Small intestine (tissue), 7 donors: ENCODE data around the gene AKAP9. TPM values are rescaled to one million over a fixed set of nuclear protein-coding genes. Genes with fewer than 3 reads are reported as not detected.

Source experiments
- DNase-seq, 2 donors: peaks; one replicate each; pipeline versions ENCODE4 v3.0.0 to v3.0.0-alpha.2; 2013
- FAIRE-seq: peaks from 2 replicates; lab custom pipeline; 2012; peaks lifted over from hg19 to GRCh38; lab: Jason Lieb, UNC
- H3K27ac ChIP-seq, 3 donors: one replicate each; pipeline ENCODE4 v1.5.1; 2013; ENCODE audit warnings: low read length in 2 of 3, mild to moderate bottlenecking in 2 of 3, control low read depth in 1 of 3, inconsistent platforms in 1 of 3, low read depth in 1 of 3, moderate library complexity in 1 of 3
- H3K27me3 ChIP-seq, 3 donors: one replicate each; pipeline ENCODE4 v1.6.1; 2013; ENCODE audit warnings: low read length in 3 of 3, inconsistent platforms in 1 of 3; ENCODE audit not compliant: control insufficient read depth in 3 of 3, insufficient read depth in 3 of 3
- H3K36me3 ChIP-seq, 3 donors: one replicate each; pipeline ENCODE4 v1.6.1; 2013; ENCODE audit warnings: low read length in 3 of 3, inconsistent platforms in 1 of 3, low read depth in 1 of 3, mild to moderate bottlenecking in 1 of 3, moderate library complexity in 1 of 3; ENCODE audit not compliant: control insufficient read depth in 3 of 3, insufficient read depth in 2 of 3
- H3K4me1 ChIP-seq, 3 donors: one replicate each; pipeline ENCODE4 v1.6.1; 2013; ENCODE audit warnings: low read length in 2 of 3, inconsistent platforms in 1 of 3, low read depth in 1 of 3, mild to moderate bottlenecking in 1 of 3, moderate library complexity in 1 of 3; ENCODE audit not compliant: control insufficient read depth in 3 of 3, insufficient read depth in 2 of 3
- H3K4me3 ChIP-seq, 3 donors: one replicate each; pipeline ENCODE4 v1.5.1; 2013; ENCODE audit warnings: low read length in 3 of 3, control low read depth in 1 of 3, inconsistent platforms in 1 of 3, low read depth in 1 of 3, mild to moderate bottlenecking in 1 of 3, moderate library complexity in 1 of 3
- H3K9me3 ChIP-seq, 2 donors: one replicate each; pipeline ENCODE4 v1.6.1; 2013; ENCODE audit warnings: low read depth in 1 of 2, low read length in 1 of 2; ENCODE audit not compliant: control insufficient read depth in 2 of 2, insufficient read depth in 1 of 2
- WGBS, 3 donors: extraction: QIAGEN DNeasy Blood & Tissue Kit; methylation state at CpG; one replicate each; pipeline ENCODE4 v1.1.7; 2013; 5-methylcytosine and 5-hydroxymethylcytosine counted together
- polyA plus RNA-seq, 4 donors: library from polyadenylated mRNA; stranded (reverse) in 3 of 4; unstranded in 1 of 4; fragments of 200-250 nt in 3 of 4; fragments of 120-200 nt in 1 of 4; gene quantifications; one replicate each; pipeline versions ENCODE4 v1.2.1 to v1.2.3, GENCODE V29; 2013
- donor health status: healthy with polysubstance abuse.
- donor health status: control.
- donor health status: control.
- donor health status: Bipolar disorder and iron deficiency.
- donor health status: healthy.

The AKAP9 gene
- polyA plus RNA-seq, 4 donors = 22.1 to 118 (median 60.1) TPM

DNA sequence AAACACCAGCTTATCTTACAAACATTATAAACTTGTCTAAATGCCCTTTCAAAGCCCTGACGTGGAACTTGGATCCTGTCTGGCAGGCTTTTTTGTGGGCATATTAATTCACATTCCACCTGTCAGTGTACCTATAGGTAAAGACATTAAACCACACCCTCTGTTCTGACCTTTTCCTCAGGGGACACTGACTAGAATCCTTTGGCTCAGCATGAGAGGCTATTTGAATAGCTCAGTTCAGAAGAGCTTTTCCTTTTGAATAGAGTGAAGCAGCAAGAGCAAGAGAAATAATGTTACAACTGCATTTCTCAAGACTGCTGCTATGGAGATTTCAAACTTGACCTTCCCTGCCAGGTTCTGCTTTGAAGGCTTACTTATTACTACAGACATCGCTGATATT, 116.7 kb downstream of the AKAP9 start:
- FAIRE-seq = no peak
- Histone ChIP-seq H3K36me3 (peaks cover 3 to 8% (median 5%) of the 10 kb centered on the region in 3 donors), H3K27ac (peak overlapping the region in 2 of 3 donors; percentile 48 to 55), H3K27me3 (no peaks in the 10 kb centered on the region), H3K4me3 (peak overlapping the region in 1 of 3 donors; percentile 44), H3K9me3 (no peaks in the 10 kb centered on the region), H3K4me1 (peaks cover 0 to 3% (median 0%) of the 10 kb centered on the region in 3 donors)
- 21 to 67% (median 35%) methylated on average over 2 of the region's 2 CpGs for WGBS, 3 donors
- peak; percentile 85 to 97 for DNase-seq

- peak in 1 of 2 donors; percentile 43 for DNase-seq
- no peak for FAIRE-seq
- no peaks in the 10 kb centered on the region for H3K9me3 ChIP-seq
- peaks cover 3 to 8% (median 5%) of the 10 kb centered on the region in 3 donors for H3K36me3 ChIP-seq
- H3K4me3 ChIP-seq = peak overlapping the region in 2 of 3 donors; percentile 28 to 44
- H3K27me3 ChIP-seq = no peaks in the 10 kb centered on the region
- H3K27ac ChIP-seq = peak overlapping the region in 2 of 3 donors; percentile 55
- peaks cover 0 to 3% (median 0%) of the 10 kb centered on the region in 3 donors for H3K4me1 ChIP-seq
- 16 to 49% (median 26%) methylated on average over 5 of the region's 5 CpGs for WGBS, 3 donors
Measured at GRCh38 chr7:92058040-92058439, 117.4 kb downstream of the AKAP9 start.

- DNase-seq (no peak), FAIRE-seq (no peak)
- 30 to 67% (median 48%) methylated on average over 2 of the region's 2 CpGs for WGBS, 3 donors
- Histone ChIP-seq H3K9me3 (no peaks in the 10 kb centered on the region), H3K4me3 (peak overlapping the region in 1 of 3 donors; percentile 24), H3K4me1 (peaks cover 0 to 3% (median 0%) of the 10 kb centered on the region in 3 donors), H3K36me3 (peaks cover 2 to 7% (median 6%) of the 10 kb centered on the region in 3 donors), H3K27ac (peak overlapping the region in 1 of 3 donors; percentile 55), H3K27me3 (no peaks in the 10 kb centered on the region)
Measured at GRCh38 chr7:92058899-92059298, 118.2 kb downstream of the AKAP9 start.

- Histone ChIP-seq H3K36me3 (peaks cover 2 to 8% (median 8%) of the 10 kb centered on the region in 3 donors), H3K27me3 (no peaks in the 10 kb centered on the region), H3K27ac (peak overlapping the region in 1 of 3 donors; percentile 1), H3K9me3 (no peaks in the 10 kb centered on the region), H3K4me1 (peaks cover 0 to 7% (median 0%) of the 10 kb centered on the region in 3 donors), H3K4me3 (no peak overlapping the region)
- whole genome bisulfite sequencing, 3 donors = 89 to 93% (median 91%) methylated on average over 5 of the region's 5 CpGs
- FAIRE-seq = no peak
- no peak for DNase-seq
Measured at GRCh38 chr7:92061154-92061553, 120.5 kb downstream of the AKAP9 start.

GRCh38 chr7:92064438-92065029, 123.9 kb downstream of the AKAP9 start:
- WGBS, 3 donors = 32 to 58% (median 38%) methylated on average over 2 of the region's 2 CpGs
- Histone ChIP-seq H3K27ac (peak overlapping the region in 1 of 3 donors; percentile 30), H3K27me3 (no peaks in the 10 kb centered on the region), H3K4me3 (no peak overlapping the region), H3K36me3 (peaks cover 2 to 18% (median 9%) of the 10 kb centered on the region in 3 donors), H3K4me1 (peaks cover 0 to 5% (median 0%) of the 10 kb centered on the region in 3 donors), H3K9me3 (no peaks in the 10 kb centered on the region)
- DNase-seq = peak in 1 of 2 donors; percentile 48
- no peak for FAIRE-seq

GRCh38 chr7:92071032-92071431, 130.4 kb downstream of the AKAP9 start:
- H3K36me3 ChIP-seq = peaks cover 2 to 13% (median 10%) of the 10 kb centered on the region in 3 donors
- FAIRE-seq (no peak), DNase-seq (peak; percentile 71 to 88)
- H3K27me3 ChIP-seq = no peaks in the 10 kb centered on the region
- WGBS, 3 donors = 30 to 64% (median 44%) methylated on average over 5 of the region's 5 CpGs
- no peak overlapping the region for H3K4me3 ChIP-seq
- no peaks in the 10 kb centered on the region for H3K9me3 ChIP-seq
- peak overlapping the region in 1 of 3 donors; percentile 58 for H3K27ac ChIP-seq
- peaks cover 0 to 5% (median 0%) of the 10 kb centered on the region in 3 donors for H3K4me1 ChIP-seq

DNA sequence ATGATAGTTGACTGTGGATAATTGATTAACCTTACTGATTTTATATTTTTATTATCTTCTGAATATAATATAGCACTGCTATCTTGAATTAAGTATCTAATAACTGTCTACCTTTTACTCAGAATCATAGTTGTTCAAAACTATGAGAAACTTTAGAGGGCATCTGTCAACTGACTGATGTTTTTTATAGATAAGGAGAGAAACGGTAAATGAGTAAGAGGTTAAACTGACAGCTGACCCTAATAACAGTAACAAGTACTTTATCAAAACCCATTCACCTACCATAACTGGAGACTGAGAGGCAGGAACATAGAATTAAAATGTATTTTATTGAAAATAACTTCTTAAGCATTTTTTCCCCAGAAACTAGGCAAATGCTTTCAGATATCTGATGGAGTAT, 131.5 kb downstream of the AKAP9 start:
- Histone ChIP-seq H3K27ac (peak overlapping the region in 1 of 3 donors; percentile 11), H3K9me3 (no peaks in the 10 kb centered on the region)
- FAIRE-seq = no peak

DNA sequence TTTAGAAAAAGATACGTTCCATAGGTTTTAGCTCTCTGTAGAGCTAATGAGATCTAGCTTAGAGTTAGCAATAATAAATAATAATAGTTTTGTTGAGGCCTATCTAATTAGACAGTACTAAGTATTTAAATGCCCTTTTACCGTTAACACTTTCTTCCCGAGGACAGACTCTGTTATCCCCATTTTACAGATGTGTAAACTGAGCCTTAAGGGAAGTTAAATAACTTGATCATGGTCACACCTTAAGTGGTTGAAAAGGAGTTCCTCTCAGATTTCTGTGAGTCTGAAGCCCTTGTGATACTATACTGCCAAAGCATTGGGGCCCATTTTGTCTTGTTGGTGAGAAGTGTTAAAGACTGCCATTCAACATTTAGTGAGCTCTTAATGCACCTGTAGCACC, 132.0 kb downstream of the AKAP9 start:
- H3K36me3 ChIP-seq = peaks cover 2 to 14% (median 6%) of the 10 kb centered on the region in 3 donors
- no peaks in the 10 kb centered on the region for H3K27me3 ChIP-seq
- H3K27ac ChIP-seq = no peak overlapping the region
- no peaks in the 10 kb centered on the region for H3K9me3 ChIP-seq
- 96 to 99% (median 98%) methylated on average over 3 of the region's 3 CpGs for WGBS, 3 donors
- peaks cover 0 to 5% (median 0%) of the 10 kb centered on the region in 3 donors for H3K4me1 ChIP-seq
- DNase-seq (no peak), FAIRE-seq (no peak)
- H3K4me3 ChIP-seq = no peak overlapping the region

More for the DNA sequence above, 131.5 kb downstream of the AKAP9 start:
- Histone ChIP-seq H3K36me3 (peaks cover 2 to 11% (median 10%) of the 10 kb centered on the region in 3 donors), H3K4me3 (no peak overlapping the region), H3K27me3 (no peaks in the 10 kb centered on the region), H3K4me1 (peaks cover 0 to 5% (median 0%) of the 10 kb centered on the region in 3 donors)
- no peak for DNase-seq
- 46 to 67% (median 66%) methylated on average over 1 of the region's 1 CpG for WGBS, 3 donors
